Gastrocnemius medialis (tissue), 4 donors: Measurements from ENCODE around the gene LGALS1.

ENCODE experiments used
- POLR2A ChIP-seq, 2 donors: fragments of 450-650 bp; IDR thresholded peaks; one replicate each; pipeline ENCODE4 v1.6.1; 2017; ENCODE audit warnings: antibody characterized with exemption in 2 of 2, mild to moderate bottlenecking in 2 of 2, moderate library complexity in 2 of 2
- TF ChIP-seq, protein P1 (sequence below), 5 experiments: fragments of 450-650 bp in 3 of 5; fragments of 200-600 bp in 2 of 5; sonication (generic) in 2 of 5; IDR thresholded peaks in 4 of 5; conservative IDR thresholded peaks in 1 of 5; 1 replicate in 4 of 5; 2 replicates in 1 of 5; pipeline ENCODE4 v1.5.1; 2016 to 2019; ENCODE audit warnings: antibody characterized with exemption in 5 of 5, mild to moderate bottlenecking in 3 of 5, moderate library complexity in 3 of 5

DNA sequence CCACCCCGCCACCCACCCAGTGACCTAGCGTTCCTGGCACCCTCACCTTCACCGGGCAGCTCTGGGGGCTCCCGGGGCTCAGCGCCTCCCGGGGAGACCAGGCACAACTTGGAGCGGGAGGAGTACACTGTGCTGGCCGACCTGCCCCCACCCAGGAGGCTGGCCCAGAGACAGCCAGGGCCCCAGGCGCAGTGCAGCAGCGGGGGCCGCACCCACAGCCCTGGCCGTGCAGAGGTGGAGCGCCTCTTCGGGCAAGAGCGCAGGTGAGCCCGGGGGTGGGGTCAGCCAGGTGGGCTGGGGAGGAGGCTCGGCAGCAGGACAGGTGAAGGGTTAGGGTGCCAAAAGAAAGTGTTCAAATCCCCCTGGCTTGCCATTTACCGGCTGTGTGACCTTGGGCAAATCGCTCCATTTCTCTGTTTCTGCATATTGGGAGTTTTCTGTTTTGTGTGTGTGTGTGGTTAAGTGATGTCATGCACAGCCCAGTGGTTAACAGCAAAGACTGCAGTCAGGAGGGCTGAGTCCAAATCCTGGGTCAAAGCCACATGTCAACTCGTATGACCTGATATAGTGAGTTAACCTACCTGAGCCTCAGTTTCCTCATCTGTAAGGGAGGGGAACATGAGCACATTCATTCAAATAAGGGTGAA is 50.9 kb downstream of the LGALS1 start:
- TF ChIP-seq POLR2A (IDR thresholded peaks at IDR 0.05) = no peak
- TF ChIP-seq, protein P1, sequence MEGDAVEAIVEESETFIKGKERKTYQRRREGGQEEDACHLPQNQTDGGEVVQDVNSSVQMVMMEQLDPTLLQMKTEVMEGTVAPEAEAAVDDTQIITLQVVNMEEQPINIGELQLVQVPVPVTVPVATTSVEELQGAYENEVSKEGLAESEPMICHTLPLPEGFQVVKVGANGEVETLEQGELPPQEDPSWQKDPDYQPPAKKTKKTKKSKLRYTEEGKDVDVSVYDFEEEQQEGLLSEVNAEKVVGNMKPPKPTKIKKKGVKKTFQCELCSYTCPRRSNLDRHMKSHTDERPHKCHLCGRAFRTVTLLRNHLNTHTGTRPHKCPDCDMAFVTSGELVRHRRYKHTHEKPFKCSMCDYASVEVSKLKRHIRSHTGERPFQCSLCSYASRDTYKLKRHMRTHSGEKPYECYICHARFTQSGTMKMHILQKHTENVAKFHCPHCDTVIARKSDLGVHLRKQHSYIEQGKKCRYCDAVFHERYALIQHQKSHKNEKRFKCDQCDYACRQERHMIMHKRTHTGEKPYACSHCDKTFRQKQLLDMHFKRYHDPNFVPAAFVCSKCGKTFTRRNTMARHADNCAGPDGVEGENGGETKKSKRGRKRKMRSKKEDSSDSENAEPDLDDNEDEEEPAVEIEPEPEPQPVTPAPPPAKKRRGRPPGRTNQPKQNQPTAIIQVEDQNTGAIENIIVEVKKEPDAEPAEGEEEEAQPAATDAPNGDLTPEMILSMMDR (IDR thresholded peaks at IDR 0.05 in 4 of 5, conservative IDR thresholded peaks at IDR 0.05 in 1 of 5) = no peak
